IPS-15b (cell line): ENCODE measurements around the gene ST6GALNAC5.
"Not testable (repeated sequence)": the region's sequence is repeated elsewhere in the genome, so short reads cannot be mapped to it uniquely, and the experiment has no call there.

Experiments used
- H3K27me3 ChIP-seq: one replicate; pipeline ENCODE4 v1.6.1; 2013; ENCODE audit warnings: low read length; ENCODE audit not compliant: control insufficient read depth, insufficient read depth
- H3K36me3 ChIP-seq: one replicate; pipeline ENCODE4 v1.6.1; 2013; ENCODE audit warnings: low read length; ENCODE audit not compliant: control insufficient read depth, insufficient read depth
- H3K4me1 ChIP-seq: one replicate; pipeline ENCODE4 v1.6.1; 2013; ENCODE audit warnings: mild to moderate bottlenecking, low read length; ENCODE audit not compliant: control insufficient read depth, insufficient read depth
- H3K4me3 ChIP-seq: one replicate; pipeline ENCODE4 v1.5.1; 2013; ENCODE audit warnings: low read depth, low read length
- H3K9ac ChIP-seq: one replicate; pipeline ENCODE4 v1.6.1; 2013; ENCODE audit warnings: low read depth, mild to moderate bottlenecking, low read length
- H3K9me3 ChIP-seq: one replicate; pipeline ENCODE4 v1.6.1; 2013; ENCODE audit warnings: mild to moderate bottlenecking, low read length; ENCODE audit not compliant: control insufficient read depth, insufficient read depth

ST6GALNAC5 gene

GRCh38 chr1:76868916-76869315, 1.6 kb downstream of the ST6GALNAC5 start:
- Histone ChIP-seq H3K9me3 (no peaks in the 10 kb centered on the region), H3K4me3 (peak overlapping the region; percentile 87), H3K36me3 (no peaks in the 10 kb centered on the region), H3K4me1 (no peaks in the 10 kb centered on the region), H3K9ac (peak overlapping the region; percentile 42), H3K27me3 (peaks cover 27% of the 10 kb centered on the region)

GRCh38 chr1:76870037-76870436, 2.8 kb downstream of the ST6GALNAC5 start:
- H3K9ac ChIP-seq, result no peak overlapping the region
- no peak overlapping the region for H3K4me3 ChIP-seq
- H3K9me3 ChIP-seq, result no peaks in the 10 kb centered on the region
- H3K36me3 ChIP-seq, result no peaks in the 10 kb centered on the region
- H3K27me3 ChIP-seq, result peaks cover 27% of the 10 kb centered on the region
- H3K4me1 ChIP-seq, result no peaks in the 10 kb centered on the region

- H3K9ac ChIP-seq, result no peak overlapping the region
- peaks cover 16% of the 10 kb centered on the region for H3K27me3 ChIP-seq
- H3K36me3 ChIP-seq, result no peaks in the 10 kb centered on the region
- no peaks in the 10 kb centered on the region for H3K9me3 ChIP-seq
- no peak overlapping the region for H3K4me3 ChIP-seq
- H3K4me1 ChIP-seq, result no peaks in the 10 kb centered on the region
These were observed 4.2 kb downstream of the ST6GALNAC5 start for GRCh38 chr1:76871355-76871974.

GRCh38 chr1:76872944-76873343, 5.7 kb downstream of the ST6GALNAC5 start:
- peaks cover 13% of the 10 kb centered on the region for H3K27me3 ChIP-seq
- no peaks in the 10 kb centered on the region for H3K4me1 ChIP-seq

GRCh38 chr1:76876655-76877395, 9.5 kb downstream of the ST6GALNAC5 start:
- Histone ChIP-seq H3K4me3 (no peak overlapping the region), H3K9ac (no peak overlapping the region), H3K36me3 (no peaks in the 10 kb centered on the region), H3K9me3 (no peaks in the 10 kb centered on the region), H3K27me3 (no peaks in the 10 kb centered on the region), H3K4me1 (no peaks in the 10 kb centered on the region)

More at GRCh38 chr1:76872944-76873343, 5.7 kb downstream of the ST6GALNAC5 start:
- Histone ChIP-seq H3K4me3 (no peak overlapping the region), H3K9me3 (no peaks in the 10 kb centered on the region), H3K9ac (no peak overlapping the region), H3K36me3 (no peaks in the 10 kb centered on the region)

- H3K9me3 ChIP-seq, H3K36me3 ChIP-seq, H3K9ac ChIP-seq, H3K27me3 ChIP-seq, H3K4me1 ChIP-seq, H3K4me3 ChIP-seq: not testable (repeated sequence)
These were observed 11.7 kb downstream of the ST6GALNAC5 start for GRCh38 chr1:76879014-76879413.

GRCh38 chr1:76881762-76882161, 14.5 kb downstream of the ST6GALNAC5 start:
- H3K4me3 ChIP-seq, result no peak overlapping the region
- H3K36me3 ChIP-seq, result no peaks in the 10 kb centered on the region
- H3K9me3 ChIP-seq, result no peaks in the 10 kb centered on the region
- H3K27me3 ChIP-seq, result no peaks in the 10 kb centered on the region
- H3K4me1 ChIP-seq, result no peaks in the 10 kb centered on the region
- no peak overlapping the region for H3K9ac ChIP-seq

- no peaks in the 10 kb centered on the region for H3K36me3 ChIP-seq
- H3K9me3 ChIP-seq, result no peaks in the 10 kb centered on the region
- no peak overlapping the region for H3K9ac ChIP-seq
- H3K4me1 ChIP-seq, result no peaks in the 10 kb centered on the region
- H3K27me3 ChIP-seq, result no peaks in the 10 kb centered on the region
- no peak overlapping the region for H3K4me3 ChIP-seq
These were observed 24.8 kb downstream of the ST6GALNAC5 start for GRCh38 chr1:76891931-76892622.

GRCh38 chr1:76892675-76893074, 25.4 kb downstream of the ST6GALNAC5 start:
- Histone ChIP-seq H3K9ac (no peak overlapping the region), H3K9me3 (no peaks in the 10 kb centered on the region), H3K4me3 (no peak overlapping the region), H3K4me1 (no peaks in the 10 kb centered on the region), H3K36me3 (no peaks in the 10 kb centered on the region), H3K27me3 (no peaks in the 10 kb centered on the region)

GRCh38 chr1:76901158-76901767, 34.0 kb downstream of the ST6GALNAC5 start:
- Histone ChIP-seq H3K9ac (no peak overlapping the region), H3K36me3 (no peaks in the 10 kb centered on the region), H3K9me3 (no peaks in the 10 kb centered on the region), H3K4me3 (no peak overlapping the region), H3K4me1 (no peaks in the 10 kb centered on the region), H3K27me3 (no peaks in the 10 kb centered on the region)

- no peaks in the 10 kb centered on the region for H3K9me3 ChIP-seq
- no peak overlapping the region for H3K4me3 ChIP-seq
- no peaks in the 10 kb centered on the region for H3K36me3 ChIP-seq
- no peak overlapping the region for H3K9ac ChIP-seq
- H3K27me3 ChIP-seq, result no peaks in the 10 kb centered on the region
- no peaks in the 10 kb centered on the region for H3K4me1 ChIP-seq
These were observed 38.8 kb downstream of the ST6GALNAC5 start for GRCh38 chr1:76905876-76906595.
